GM12874 (cell line): ENCODE measurements around the gene POLD2.

Source experiments
- CTCF ChIP-seq: IDR thresholded peaks from 2 replicates; pipeline ENCODE4 v1.5.1; 2011; ENCODE audit warnings: low read depth, mild to moderate bottlenecking, control low read depth, low read length, moderate library complexity; ENCODE audit not compliant: insufficient read depth

Gene POLD2

GRCh38 chr7:44087911-44088838 lies 35.2 kb downstream of the POLD2 start:
- TF ChIP-seq CTCF: no peak

GRCh38 chr7:44086627-44087026 lies 36.7 kb downstream of the POLD2 start:
- no peak for TF ChIP-seq CTCF

GRCh38 chr7:44085546-44085945 lies 37.8 kb downstream of the POLD2 start:
- TF ChIP-seq CTCF: no peak; the same call in 1 of the 2 replicates

- no peak for TF ChIP-seq CTCF
These were observed 38.6 kb downstream of the POLD2 start for GRCh38 chr7:44084701-44085100.

GRCh38 chr7:44083796-44084195 lies 39.6 kb downstream of the POLD2 start:
- TF ChIP-seq CTCF: no peak

- no peak for TF ChIP-seq CTCF
These were observed 40.7 kb downstream of the POLD2 start for GRCh38 chr7:44082541-44083207.

- no peak for TF ChIP-seq CTCF
These were observed 42.0 kb downstream of the POLD2 start for GRCh38 chr7:44081266-44081748.
